Tongue (tissue), 2 donors: ENCODE results near the gene TEX14. TPM values are rescaled to one million over a fixed set of nuclear protein-coding genes. Genes with fewer than 3 reads are reported as not detected.
A peak's percentile ranks its signal among the peaks of the same experiment; 100 is the strongest.
"Not testable (repeated sequence)": the region's sequence is repeated elsewhere in the genome, so short reads cannot be mapped to it uniquely, and the experiment has no call there.

Source experiments
- DNase-seq: peaks from one replicate; pipeline ENCODE4 v3.0.0-alpha.2; 2015
- total RNA-seq: library from RNA; depleted of rRNA; stranded (reverse); fragments of >200 nt; gene quantifications from one replicate; pipeline ENCODE4 v1.2.3, GENCODE V29; 2014

Gene TEX14
- total RNA-seq, 1 donor from 2014 or later: under 0.01 TPM

DNA sequence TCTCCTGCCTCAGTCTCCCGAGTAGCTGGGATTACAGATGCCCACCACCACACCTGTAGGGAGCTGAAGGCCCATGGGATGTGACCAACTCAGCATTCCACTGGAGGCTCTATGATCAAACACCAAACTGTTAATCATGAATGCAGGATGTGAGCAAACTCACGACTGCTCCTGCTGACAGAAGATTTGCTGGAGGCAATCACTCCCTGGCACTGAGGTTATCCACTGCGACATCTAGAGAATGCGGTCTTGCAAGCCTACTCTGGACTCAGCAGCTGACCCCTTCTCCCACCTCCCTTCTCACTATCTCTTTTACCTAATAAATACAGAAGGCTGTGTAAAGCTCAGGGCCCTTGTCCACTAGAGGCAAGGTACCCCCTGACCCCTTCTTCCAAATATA lies 4.9 kb downstream of the TEX14 start:
- no peak for DNase-seq

DNA sequence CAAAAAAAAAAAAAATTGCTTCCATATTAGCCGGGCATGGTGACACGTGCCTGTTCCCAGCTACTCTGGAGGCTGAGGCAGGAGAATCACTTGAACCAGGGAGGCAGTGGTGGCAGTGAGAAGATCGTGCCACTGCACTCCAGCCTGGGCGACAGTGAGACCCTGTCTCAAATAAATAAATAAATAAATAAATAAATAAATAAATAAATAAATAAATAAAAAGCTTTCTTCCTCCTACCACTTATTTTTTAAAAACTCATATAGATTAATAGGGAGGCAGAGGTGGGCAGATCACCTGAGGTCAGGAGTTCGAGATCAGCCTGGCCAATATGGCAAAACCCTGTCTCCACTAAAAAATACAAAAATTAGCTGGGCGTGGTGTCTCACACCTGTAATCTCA lies 7.4 kb downstream of the TEX14 start:
- not testable (repeated sequence) for DNase-seq

DNA sequence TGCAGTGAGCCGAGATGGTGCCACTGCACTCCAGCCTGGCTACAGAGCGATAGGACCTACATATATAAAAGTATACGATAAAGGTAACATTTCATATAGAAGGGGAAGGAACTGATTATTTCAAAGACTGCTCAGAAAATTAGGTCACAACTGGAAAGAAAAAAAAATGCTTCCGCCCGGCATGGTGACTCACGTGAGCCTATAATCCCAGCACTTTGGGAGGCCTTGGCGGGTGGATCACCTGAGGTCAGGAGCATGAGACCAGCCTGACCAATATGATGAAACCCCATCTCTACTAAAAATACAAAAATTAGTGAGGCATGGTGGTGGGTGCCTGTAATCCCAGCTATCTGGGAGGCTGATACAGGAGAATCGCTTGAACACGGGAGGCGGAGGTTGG lies 7.8 kb downstream of the TEX14 start:
- DNase-seq: no peak

DNA sequence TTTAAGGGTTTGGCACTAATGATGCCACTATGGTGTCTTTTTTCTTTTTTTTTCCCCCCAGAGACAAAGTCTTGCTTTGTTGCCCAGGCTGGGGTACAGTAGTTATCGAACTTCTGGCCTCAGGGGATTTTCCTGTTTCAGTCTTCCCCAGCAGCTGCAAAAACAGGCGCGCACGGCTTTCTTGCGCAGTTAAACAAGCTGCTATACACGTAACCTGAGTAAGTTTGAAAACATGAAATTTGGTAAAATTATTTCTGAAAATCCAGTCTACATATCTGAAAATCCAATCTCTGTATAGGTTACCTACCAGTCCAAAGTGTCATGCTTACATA lies 11.8 kb downstream of the TEX14 start:
- no peak for DNase-seq

DNA sequence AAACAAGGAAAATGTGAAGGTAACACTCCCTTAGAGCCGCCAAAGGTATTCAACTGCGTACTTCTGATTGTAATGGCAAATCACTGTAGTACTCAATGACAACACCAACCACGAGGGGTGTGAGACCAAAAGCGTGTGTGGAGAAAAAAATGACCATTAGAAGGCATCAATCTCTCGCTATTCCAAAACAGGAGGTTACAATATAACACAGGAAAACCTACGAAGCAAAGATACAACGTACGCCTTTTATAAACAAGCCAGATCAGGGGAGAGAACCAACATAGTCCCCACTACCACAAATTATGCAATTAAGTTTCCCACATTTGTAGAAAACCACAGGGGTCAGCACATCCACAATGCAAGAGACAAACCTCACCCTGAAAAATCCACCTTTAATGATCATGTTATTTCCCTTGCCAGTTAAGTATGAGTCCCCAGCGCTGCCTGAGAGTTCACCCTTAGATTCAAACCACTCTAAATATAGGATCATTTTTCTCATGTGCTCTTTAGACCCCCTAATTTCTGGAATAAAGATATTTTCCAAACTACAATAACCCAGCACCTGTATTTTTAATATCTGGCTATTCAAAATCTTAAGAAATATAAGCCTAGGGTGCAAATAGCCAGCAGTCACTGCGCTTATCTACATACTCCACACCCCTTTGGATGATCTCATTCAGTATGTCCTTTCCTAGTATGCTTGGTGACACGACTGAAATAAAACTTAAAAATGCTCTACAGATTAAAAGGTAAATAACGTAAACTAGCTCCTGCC lies 12.4 kb downstream of the TEX14 start:
- peak; percentile 48 for DNase-seq

DNA sequence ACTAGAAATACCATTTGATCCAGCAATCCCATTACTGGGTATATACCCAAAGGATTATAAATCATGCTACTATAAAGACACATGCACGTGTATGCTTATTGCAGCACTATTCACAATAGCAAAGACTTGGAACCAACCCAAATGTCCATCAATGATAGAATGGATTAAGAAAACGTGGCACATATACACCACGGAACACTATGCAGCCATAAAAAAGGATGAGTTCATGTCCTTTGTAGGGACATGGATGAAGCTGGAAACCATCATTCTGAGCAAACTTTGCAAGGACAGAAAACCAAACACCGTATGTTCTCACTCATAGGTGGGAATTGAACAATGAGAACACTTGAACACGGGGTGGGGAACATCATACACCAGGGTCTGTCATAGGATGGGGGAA lies 13.6 kb downstream of the TEX14 start:
- DNase-seq: not testable (repeated sequence)

DNA sequence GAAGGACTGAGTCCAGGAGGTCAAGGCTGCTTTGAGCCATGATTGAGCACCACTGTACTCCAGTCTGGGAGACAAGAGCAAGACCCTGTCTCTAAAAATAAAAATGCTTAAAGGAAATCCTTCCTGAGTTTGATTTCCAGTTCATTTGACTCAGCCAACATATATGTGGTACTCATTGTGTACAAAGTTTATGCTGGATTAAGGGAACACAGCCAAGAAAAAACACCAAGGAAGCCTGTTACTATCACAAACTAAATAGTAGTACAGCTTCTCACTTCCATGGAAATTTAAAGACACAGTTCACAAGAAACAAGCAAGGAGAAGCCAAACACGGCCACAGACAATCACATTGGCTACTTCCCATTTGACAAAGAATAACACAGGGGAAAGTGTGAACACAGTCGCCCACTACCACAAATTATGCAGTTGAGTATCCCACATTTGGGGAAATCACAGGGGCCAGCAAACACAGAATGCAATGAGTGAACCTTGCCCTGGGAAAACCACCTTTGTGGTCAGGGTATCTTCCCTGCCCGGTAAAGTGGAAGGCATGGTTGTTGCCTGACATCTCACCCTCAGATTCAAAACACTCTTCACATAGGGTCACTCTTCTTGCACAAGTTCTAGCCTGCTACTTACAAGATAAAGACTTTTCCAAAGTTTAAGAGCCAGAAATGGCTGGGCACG lies 14.5 kb downstream of the TEX14 start:
- no peak for DNase-seq

DNA sequence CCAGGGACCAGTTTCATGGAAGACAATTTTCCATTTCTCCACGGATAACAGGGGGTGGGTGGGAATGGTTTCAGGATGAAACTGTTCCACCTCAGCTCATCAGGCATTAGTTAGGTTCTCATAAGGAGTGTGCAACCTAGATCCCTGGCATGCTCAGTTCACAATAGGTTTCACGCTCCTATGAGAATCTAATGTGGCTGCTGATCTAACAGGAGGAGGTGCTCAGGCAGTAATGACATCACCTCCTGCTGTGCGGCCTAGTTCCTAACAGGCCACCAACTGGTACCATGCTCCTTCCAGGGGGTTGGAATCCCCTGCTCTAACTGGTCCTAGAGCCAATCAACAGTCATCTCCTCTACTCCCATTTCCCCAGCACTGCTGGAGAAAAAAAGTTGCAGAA lies 19.9 kb downstream of the TEX14 start:
- no peak for DNase-seq

DNA sequence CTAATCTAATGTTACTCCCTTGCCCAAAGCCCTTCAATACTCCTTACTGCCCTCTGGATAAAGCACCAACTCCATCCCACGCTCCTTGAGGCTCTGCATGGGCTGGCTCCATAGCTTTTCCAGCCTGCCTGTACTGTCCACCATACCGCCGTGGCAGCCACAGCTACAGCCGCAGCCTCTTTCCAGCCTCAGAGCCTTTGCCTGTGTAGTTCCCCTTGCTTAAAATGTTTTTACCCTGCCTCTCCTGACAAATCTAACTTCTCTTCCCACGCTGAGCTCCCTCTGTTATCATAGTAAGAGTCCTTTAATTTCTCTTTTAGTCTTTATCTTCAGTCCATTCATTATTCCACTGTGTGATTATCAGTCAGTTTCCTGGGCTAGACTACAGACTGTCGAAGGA lies 22.0 kb downstream of the TEX14 start:
- no peak for DNase-seq

DNA sequence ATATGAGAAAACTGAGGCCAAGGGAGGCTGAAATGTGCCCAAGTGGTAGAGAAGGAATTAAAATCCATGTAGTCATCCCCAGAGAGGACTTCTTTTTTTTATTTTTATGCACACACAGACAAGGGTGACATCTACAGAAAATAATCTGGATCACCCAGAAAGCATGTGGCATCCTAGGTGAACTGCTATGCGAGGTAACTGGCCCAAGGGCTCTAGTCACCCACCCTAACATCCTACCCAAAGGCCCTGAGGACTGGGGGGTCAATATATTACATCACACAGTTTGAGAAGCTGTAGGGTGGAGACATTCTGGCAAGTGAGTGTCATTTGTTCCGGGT lies 23.3 kb downstream of the TEX14 start:
- no peak for DNase-seq

DNA sequence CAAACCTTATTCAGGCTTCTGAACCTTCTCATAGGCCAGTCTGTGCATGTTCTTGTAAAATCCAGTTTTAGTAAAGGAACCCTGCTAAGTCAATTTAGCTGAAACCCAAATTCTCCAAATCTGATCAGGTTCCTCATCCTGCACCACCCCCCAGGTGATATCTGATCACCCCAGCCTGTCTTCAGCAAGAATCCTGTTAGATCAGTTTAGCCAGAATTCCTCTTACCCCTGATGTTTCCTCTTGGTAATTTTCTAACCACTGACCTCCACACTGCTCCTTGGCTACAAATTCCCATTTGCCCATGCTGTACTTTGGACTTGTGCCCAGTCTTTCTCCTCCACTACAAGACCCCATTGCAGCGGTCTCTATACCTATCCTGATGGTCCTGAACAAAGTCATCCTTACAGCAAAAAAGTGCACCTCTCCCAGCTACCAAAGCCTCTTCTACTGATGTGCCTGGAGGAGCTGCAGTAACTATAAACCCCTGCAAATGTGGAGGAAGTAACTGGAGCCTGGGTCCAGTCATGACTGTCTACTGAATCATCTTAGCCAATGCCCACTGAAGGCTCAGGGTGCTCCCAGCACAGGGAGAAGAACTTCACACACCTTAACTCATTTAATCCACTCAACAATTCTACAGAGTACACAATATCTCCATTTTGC lies 23.8 kb downstream of the TEX14 start:
- DNase-seq: no peak

DNA sequence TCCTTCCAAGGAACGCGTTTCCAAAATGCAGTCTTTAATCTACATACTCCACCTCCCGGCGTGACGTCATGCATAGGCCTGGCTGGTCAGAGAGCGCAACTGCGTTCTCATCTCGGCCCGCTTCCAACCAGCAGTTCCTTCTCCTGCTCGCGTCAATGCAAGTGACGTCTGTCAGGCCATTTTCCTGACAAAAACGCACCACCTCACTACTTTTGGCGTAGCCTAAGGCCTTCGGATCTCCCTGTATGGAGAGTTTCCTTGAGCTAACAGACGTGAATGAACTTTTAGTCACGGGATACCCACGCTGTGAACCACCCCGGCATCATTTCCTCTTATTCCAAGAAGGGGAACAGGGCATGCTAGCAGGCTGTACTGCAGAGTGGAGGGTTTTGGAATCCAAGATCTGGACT lies 25.0 kb downstream of the TEX14 start:
- DNase-seq: peak; percentile 69

DNA sequence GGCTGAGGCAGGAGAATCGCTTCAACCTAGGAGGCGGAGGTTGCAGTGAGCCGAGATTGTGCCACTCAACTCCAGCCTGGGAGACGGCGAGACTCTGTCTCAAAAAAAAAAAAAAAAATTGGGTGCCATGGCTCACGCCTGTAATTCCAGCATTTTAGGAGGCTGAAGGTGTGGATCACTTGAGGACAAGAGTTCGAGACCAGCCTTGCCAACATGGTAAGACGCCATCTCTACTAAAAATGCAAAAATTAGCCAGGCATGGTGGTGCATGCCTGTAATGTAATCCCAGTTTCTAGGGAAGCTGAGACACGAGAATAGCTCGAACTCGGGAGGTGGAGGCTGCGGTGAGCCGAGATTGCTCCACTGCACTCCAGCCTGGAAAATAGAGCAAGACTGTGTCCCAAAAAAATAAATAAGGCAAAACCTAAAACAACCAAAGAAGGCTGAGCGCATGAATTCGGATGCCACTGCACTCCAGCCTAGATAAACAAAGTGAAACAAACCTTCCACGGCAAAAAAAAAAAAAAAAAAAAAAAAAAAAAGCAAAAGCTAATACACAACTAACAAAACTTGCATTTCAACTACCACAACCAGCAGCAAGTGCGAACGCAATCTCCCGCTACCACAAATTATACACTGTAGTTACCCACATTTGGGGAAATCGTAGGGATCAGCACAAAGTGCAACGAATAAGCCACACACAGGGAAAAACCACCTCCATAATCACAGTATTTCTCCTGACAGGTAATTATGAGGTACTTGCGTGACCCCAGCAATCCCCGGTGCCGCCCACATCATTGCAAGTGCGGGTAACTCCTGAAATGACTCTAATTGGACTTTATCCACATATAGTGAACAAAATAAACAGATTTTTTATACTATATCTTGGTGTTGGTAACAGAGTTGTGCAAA lies 25.6 kb downstream of the TEX14 start:
- no peak for DNase-seq

DNA sequence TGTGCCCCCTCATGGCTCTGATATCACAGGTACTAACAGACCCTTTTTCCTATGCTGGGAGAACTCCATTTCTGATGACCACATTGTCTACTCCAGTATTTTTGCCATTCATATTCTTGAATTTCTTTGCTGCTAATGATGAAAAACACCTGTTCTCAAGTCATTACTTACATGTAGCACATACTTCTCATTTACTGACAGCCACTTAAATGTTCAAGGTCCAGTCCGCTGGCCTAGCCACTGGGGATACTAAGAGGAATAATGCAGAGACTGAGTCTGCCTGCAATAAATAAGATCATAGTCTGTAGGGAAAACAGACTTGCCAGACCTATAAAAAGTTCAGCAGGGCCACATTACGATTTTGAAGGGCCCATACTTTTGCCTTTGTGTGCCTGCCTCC lies 27.5 kb downstream of the TEX14 start:
- DNase-seq: no peak

DNA sequence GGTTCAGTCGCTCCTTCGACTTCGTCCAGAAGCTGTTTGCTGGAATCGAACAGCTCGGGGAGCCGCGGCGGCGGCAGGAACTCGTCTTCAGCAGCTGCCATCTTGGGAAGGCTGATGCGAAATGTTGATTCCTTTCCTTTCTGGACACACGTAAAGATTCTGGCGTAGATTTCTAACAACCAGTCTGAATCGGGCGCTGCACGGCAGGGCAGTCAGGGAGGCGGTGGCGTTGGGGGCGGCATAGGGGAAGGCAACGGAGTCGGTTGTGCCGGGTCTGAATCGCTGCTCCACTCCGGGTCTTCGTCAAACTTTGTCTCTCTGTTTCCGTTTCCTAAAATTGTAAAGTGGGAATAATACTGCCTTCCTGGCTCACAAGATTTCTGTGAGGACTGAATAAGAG lies 30.3 kb downstream of the TEX14 start:
- DNase-seq: no peak

DNA sequence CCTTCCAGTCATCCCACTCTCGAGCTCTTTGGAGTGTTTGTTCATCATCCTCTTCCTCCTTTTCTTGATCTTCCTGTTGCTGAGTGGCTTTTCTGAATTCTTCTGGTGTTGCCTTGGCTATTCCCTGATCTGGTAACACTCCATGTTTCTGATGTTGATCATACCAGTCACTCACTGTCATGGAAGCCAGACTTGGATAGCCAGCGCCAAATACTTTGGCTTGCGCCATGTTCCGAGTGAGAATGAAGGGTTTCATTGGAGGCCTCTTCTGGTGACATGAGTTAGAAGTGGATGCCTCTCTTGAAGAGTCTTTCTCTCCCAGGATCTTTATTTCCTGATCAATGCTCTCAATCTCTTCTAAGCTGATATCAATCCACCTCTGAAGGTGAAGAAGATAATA lies 31.2 kb downstream of the TEX14 start:
- DNase-seq: no peak

DNA sequence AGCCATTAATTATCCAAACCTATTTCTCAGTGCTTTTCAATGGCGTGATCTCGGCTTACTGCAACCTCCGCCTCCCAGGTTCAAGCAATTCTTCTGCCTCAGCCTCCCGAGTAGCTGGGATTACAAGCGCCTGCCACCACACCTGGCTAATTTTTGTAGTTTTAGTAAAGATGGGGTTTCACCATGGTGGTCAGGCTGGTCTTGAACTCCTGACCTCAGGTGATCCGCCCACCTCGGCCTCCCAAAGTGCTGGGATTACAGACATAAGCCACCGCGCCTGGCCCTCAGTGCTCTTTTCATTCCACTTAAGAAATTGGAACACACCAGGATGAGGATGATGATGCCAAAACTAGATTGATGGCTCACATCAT lies 32.1 kb downstream of the TEX14 start:
- not testable (repeated sequence) for DNase-seq

DNA sequence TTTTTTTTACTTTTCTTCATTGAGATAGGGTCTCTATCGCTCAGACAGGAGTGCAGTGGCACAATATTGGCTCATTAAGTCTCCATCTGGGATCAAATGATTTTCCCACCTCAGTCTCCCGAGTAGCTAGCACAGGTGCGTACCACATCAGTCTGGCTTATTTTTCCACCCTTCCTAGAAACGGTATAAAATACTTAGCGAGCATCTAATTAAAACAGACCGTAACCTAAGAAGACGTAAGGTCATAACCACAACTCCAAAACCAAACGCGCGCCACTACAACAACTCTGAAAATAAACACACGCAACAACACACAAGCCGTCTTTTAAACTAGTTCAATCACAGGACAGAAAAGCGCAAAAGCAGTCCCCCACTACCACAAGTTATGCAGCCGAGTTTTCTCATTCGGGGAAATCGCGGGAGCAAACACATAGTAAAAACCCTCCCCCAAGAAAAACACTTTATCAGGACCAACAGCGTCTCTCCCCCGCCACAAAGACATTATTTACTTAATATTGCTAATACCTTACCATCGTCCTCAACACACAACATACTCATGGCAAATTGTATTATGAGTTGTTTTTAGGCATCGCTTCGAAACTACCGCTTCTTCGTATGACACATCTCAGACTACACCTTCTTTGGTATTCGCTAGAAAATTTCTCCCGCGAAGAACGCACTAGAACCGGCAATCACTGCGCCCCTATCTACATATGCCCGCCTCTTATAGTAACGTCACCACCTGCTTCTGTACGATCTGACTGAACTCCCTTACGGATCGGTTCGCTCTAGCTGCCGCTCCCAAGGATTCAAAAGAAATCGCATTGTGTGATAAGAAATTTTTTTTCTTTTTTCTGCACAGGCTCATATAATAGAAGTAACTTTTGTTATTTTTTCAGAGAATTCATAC lies 32.8 kb downstream of the TEX14 start:
- DNase-seq: peak; percentile 96

DNA sequence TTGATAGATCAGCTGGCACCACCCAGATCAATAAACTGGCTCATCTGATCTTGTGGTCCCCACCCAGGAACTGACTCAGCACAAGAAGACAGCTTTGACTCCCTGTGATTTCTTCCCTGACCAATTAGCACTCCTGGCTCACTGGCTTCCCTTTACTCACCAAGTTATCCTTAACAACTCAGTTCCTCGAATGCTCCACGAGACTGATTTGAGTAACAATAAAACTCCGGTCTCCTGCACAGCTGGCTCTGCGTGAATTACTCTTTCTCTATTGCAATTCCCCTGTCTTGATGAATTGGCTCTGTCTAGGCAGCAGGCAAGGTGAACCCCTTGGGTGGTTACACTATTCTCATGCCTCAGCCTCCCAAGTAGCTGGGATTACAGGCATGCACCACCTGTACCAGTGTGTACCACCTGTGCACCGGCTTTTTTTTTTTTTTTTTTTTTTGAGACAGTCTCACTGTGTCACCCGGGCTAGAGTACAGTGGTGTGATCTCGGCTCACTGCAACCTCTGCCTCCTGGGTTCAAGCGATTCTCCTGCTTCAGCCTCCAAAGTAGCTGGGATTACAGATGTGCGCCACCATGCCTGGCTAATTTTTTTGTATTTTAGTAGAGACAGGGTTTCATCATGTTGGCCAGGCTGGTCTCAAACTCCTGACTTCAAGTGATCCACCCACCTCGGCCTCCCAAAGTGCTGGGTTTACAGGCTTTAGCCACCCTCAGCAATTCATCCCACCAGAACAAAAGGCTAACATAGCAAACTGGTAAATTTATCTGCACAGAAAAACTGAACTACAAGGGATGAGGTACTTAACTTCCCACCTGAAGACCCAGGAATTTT lies 33.7 kb downstream of the TEX14 start:
- DNase-seq: not testable (repeated sequence)

DNA sequence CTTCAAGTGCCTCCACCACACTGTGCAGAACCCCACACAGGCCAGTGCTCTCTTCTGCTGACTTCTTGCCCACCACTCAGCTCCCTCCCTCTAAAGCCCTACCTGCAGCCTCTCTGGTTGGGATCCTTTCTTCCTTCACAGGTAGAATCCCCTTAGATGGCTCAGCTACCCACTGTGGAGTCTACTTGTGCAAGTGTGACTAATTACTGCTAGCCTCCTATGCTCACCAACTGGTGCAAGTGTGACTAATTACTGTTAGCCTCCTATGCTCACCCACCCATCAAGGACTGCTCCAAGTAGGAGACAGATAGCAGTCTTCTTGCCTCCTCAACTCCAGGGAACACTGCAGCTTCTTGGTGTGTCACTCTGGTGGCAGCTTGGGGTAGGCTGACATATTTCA lies 43.6 kb downstream of the TEX14 start:
- no peak for DNase-seq

DNA sequence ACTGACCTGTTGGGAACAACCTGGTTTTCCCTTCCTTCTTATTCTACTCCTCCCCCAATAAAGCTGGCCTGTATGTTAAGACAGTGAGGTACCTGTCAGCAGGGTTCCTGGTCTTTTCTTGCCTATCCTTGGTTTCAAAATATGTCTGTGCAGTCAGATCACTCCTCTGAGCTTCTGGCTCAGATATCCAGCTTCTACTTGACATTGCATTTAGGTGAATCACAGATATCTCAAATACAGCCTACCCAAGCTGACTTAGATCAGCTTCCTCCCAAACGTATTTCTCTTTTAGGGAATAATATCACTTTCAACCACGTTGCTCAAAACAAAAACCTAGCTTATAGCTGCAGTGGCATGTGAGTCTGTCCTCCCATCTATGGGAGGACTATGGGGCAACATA lies 48.7 kb downstream of the TEX14 start:
- DNase-seq: no peak
